Measurements from ENCODE around the gene GRIK1.

GRIK1 gene

GRCh38 chr21:29749957-29750356 lies 189.8 kb downstream of the GRIK1 start:
- Histone ChIP-seq H3K27ac (ENCODE audit: low read depth, low read length) (no peak overlapping the region), H3K27me3 (ENCODE audit: control insufficient read depth, insufficient read depth, low read length) (no peaks in the 10 kb centered on the region), H3K36me3 (ENCODE audit: control insufficient read depth, insufficient read depth, low read length) (no peaks in the 10 kb centered on the region), H3K9ac (ENCODE audit: low read length) (no peak overlapping the region), H3K4me3 (ENCODE audit: low read depth, low read length) (no peak overlapping the region), H3K9me3 (ENCODE audit: control insufficient read depth, insufficient read depth, low read depth, low read length) (no peaks in the 10 kb centered on the region), H3K4me1 (ENCODE audit: control insufficient read depth, insufficient read depth, low read length) (peaks cover 10% of the 10 kb centered on the region)

- Histone ChIP-seq H3K4me3 (ENCODE audit: low read depth, low read length) (no peak overlapping the region), H3K9me3 (ENCODE audit: control insufficient read depth, insufficient read depth, low read depth, low read length) (no peaks in the 10 kb centered on the region), H3K27me3 (ENCODE audit: control insufficient read depth, insufficient read depth, low read length) (no peaks in the 10 kb centered on the region), H3K4me1 (ENCODE audit: control insufficient read depth, insufficient read depth, low read length) (peaks cover 10% of the 10 kb centered on the region), H3K36me3 (ENCODE audit: control insufficient read depth, insufficient read depth, low read length) (no peaks in the 10 kb centered on the region), H3K27ac (ENCODE audit: low read depth, low read length) (no peak overlapping the region), H3K9ac (ENCODE audit: low read length) (no peak overlapping the region)
These were observed 190.6 kb downstream of the GRIK1 start for GRCh38 chr21:29749223-29749622.

- no peaks in the 10 kb centered on the region for H3K36me3 ChIP-seq (ENCODE audit: control insufficient read depth, insufficient read depth, low read length)
- no peaks in the 10 kb centered on the region for H3K9me3 ChIP-seq (ENCODE audit: control insufficient read depth, insufficient read depth, low read depth, low read length)
These were observed 191.2 kb downstream of the GRIK1 start for GRCh38 chr21:29748391-29749167.

GRCh38 chr21:29741761-29742160 lies 198.0 kb downstream of the GRIK1 start:
- Histone ChIP-seq H3K9me3 (ENCODE audit: control insufficient read depth, insufficient read depth, low read depth, low read length) (no peaks in the 10 kb centered on the region), H3K27ac (ENCODE audit: low read depth, low read length) (no peak overlapping the region), H3K4me3 (ENCODE audit: low read depth, low read length) (no peak overlapping the region), H3K4me1 (ENCODE audit: control insufficient read depth, insufficient read depth, low read length) (no peaks in the 10 kb centered on the region), H3K36me3 (ENCODE audit: control insufficient read depth, insufficient read depth, low read length) (no peaks in the 10 kb centered on the region), H3K9ac (ENCODE audit: low read length) (no peak overlapping the region), H3K27me3 (ENCODE audit: control insufficient read depth, insufficient read depth, low read length) (no peaks in the 10 kb centered on the region)

More at GRCh38 chr21:29748391-29749167, 191.2 kb downstream of the GRIK1 start:
- Histone ChIP-seq H3K4me1 (ENCODE audit: control insufficient read depth, insufficient read depth, low read length) (peaks cover 10% of the 10 kb centered on the region), H3K4me3 (ENCODE audit: low read depth, low read length) (no peak overlapping the region), H3K27ac (ENCODE audit: low read depth, low read length) (no peak overlapping the region), H3K27me3 (ENCODE audit: control insufficient read depth, insufficient read depth, low read length) (no peaks in the 10 kb centered on the region), H3K9ac (ENCODE audit: low read length) (no peak overlapping the region)

- Histone ChIP-seq H3K27ac (ENCODE audit: low read depth, low read length) (no peak overlapping the region), H3K4me1 (ENCODE audit: control insufficient read depth, insufficient read depth, low read length) (no peaks in the 10 kb centered on the region), H3K9me3 (ENCODE audit: control insufficient read depth, insufficient read depth, low read depth, low read length) (no peaks in the 10 kb centered on the region), H3K27me3 (ENCODE audit: control insufficient read depth, insufficient read depth, low read length) (no peaks in the 10 kb centered on the region), H3K9ac (ENCODE audit: low read length) (no peak overlapping the region), H3K4me3 (ENCODE audit: low read depth, low read length) (no peak overlapping the region), H3K36me3 (ENCODE audit: control insufficient read depth, insufficient read depth, low read length) (no peaks in the 10 kb centered on the region)
These were observed 200.6 kb downstream of the GRIK1 start for GRCh38 chr21:29739176-29739575.

- Histone ChIP-seq H3K36me3 (ENCODE audit: control insufficient read depth, insufficient read depth, low read length) (no peaks in the 10 kb centered on the region), H3K9ac (ENCODE audit: low read length) (no peak overlapping the region), H3K27me3 (ENCODE audit: control insufficient read depth, insufficient read depth, low read length) (no peaks in the 10 kb centered on the region), H3K4me3 (ENCODE audit: low read depth, low read length) (no peak overlapping the region), H3K4me1 (ENCODE audit: control insufficient read depth, insufficient read depth, low read length) (no peaks in the 10 kb centered on the region), H3K9me3 (ENCODE audit: control insufficient read depth, insufficient read depth, low read depth, low read length) (no peaks in the 10 kb centered on the region), H3K27ac (ENCODE audit: low read depth, low read length) (no peak overlapping the region)
These were observed 201.1 kb downstream of the GRIK1 start for GRCh38 chr21:29738730-29739129.

GRCh38 chr21:29737186-29737585 lies 202.6 kb downstream of the GRIK1 start:
- H3K27me3 ChIP-seq (ENCODE audit: control insufficient read depth, insufficient read depth, low read length): no peaks in the 10 kb centered on the region
- no peak overlapping the region for H3K4me3 ChIP-seq (ENCODE audit: low read depth, low read length)
- H3K9ac ChIP-seq (ENCODE audit: low read length): no peak overlapping the region
- no peak overlapping the region for H3K27ac ChIP-seq (ENCODE audit: low read depth, low read length)
- no peaks in the 10 kb centered on the region for H3K36me3 ChIP-seq (ENCODE audit: control insufficient read depth, insufficient read depth, low read length)
- H3K9me3 ChIP-seq (ENCODE audit: control insufficient read depth, insufficient read depth, low read depth, low read length): no peaks in the 10 kb centered on the region
- H3K4me1 ChIP-seq (ENCODE audit: control insufficient read depth, insufficient read depth, low read length): no peaks in the 10 kb centered on the region

- Histone ChIP-seq H3K36me3 (ENCODE audit: control insufficient read depth, insufficient read depth, low read length) (no peaks in the 10 kb centered on the region), H3K9ac (ENCODE audit: low read length) (no peak overlapping the region), H3K27me3 (ENCODE audit: control insufficient read depth, insufficient read depth, low read length) (no peaks in the 10 kb centered on the region), H3K27ac (ENCODE audit: low read depth, low read length) (no peak overlapping the region), H3K9me3 (ENCODE audit: control insufficient read depth, insufficient read depth, low read depth, low read length) (no peaks in the 10 kb centered on the region), H3K4me1 (ENCODE audit: control insufficient read depth, insufficient read depth, low read length) (no peaks in the 10 kb centered on the region), H3K4me3 (ENCODE audit: low read depth, low read length) (no peak overlapping the region)
These were observed 209.5 kb downstream of the GRIK1 start for GRCh38 chr21:29730281-29730680.

- no peak overlapping the region for H3K9ac ChIP-seq (ENCODE audit: low read length)
- no peaks in the 10 kb centered on the region for H3K27me3 ChIP-seq (ENCODE audit: control insufficient read depth, insufficient read depth, low read length)
- no peaks in the 10 kb centered on the region for H3K9me3 ChIP-seq (ENCODE audit: control insufficient read depth, insufficient read depth, low read depth, low read length)
- H3K27ac ChIP-seq (ENCODE audit: low read depth, low read length): no peak overlapping the region
- no peaks in the 10 kb centered on the region for H3K36me3 ChIP-seq (ENCODE audit: control insufficient read depth, insufficient read depth, low read length)
- peaks cover 7% of the 10 kb centered on the region for H3K4me1 ChIP-seq (ENCODE audit: control insufficient read depth, insufficient read depth, low read length)
- no peak overlapping the region for H3K4me3 ChIP-seq (ENCODE audit: low read depth, low read length)
These were observed 213.8 kb downstream of the GRIK1 start for GRCh38 chr21:29726044-29726443.

GRCh38 chr21:29725025-29725736 lies 214.6 kb downstream of the GRIK1 start:
- H3K36me3 ChIP-seq (ENCODE audit: control insufficient read depth, insufficient read depth, low read length): no peaks in the 10 kb centered on the region
- H3K4me3 ChIP-seq (ENCODE audit: low read depth, low read length): no peak overlapping the region
- H3K9ac ChIP-seq (ENCODE audit: low read length): no peak overlapping the region
- peaks cover 13% of the 10 kb centered on the region for H3K4me1 ChIP-seq (ENCODE audit: control insufficient read depth, insufficient read depth, low read length)
- H3K9me3 ChIP-seq (ENCODE audit: control insufficient read depth, insufficient read depth, low read depth, low read length): no peaks in the 10 kb centered on the region
- H3K27ac ChIP-seq (ENCODE audit: low read depth, low read length): no peak overlapping the region
- H3K27me3 ChIP-seq (ENCODE audit: control insufficient read depth, insufficient read depth, low read length): no peaks in the 10 kb centered on the region

GRCh38 chr21:29721964-29722363 lies 217.8 kb downstream of the GRIK1 start:
- Histone ChIP-seq H3K9me3 (ENCODE audit: control insufficient read depth, insufficient read depth, low read depth, low read length) (peaks cover 5% of the 10 kb centered on the region), H3K27ac (ENCODE audit: low read depth, low read length) (no peak overlapping the region), H3K27me3 (ENCODE audit: control insufficient read depth, insufficient read depth, low read length) (no peaks in the 10 kb centered on the region), H3K4me1 (ENCODE audit: control insufficient read depth, insufficient read depth, low read length) (peaks cover 13% of the 10 kb centered on the region), H3K4me3 (ENCODE audit: low read depth, low read length) (no peak overlapping the region), H3K9ac (ENCODE audit: low read length) (no peak overlapping the region), H3K36me3 (ENCODE audit: control insufficient read depth, insufficient read depth, low read length) (no peaks in the 10 kb centered on the region)
